Kidney epithelial cell (primary cell): ENCODE data around the gene ZBTB34. TPM values are rescaled to one million over a fixed set of nuclear protein-coding genes. Genes with fewer than 3 reads are reported as not detected.

Source experiments
- DNase-seq: peaks from one replicate; pipeline ENCODE4 v3.0.0-alpha.2; 2010; ENCODE audit warnings: low read depth
- H3K27me3 ChIP-seq: 2 replicates; pipeline ENCODE4 v1.6.0; 2011; ENCODE audit warnings: low read length; ENCODE audit not compliant: control insufficient read depth, insufficient read depth
- H3K36me3 ChIP-seq: 2 replicates; pipeline ENCODE4 v1.5.1; 2011; ENCODE audit warnings: low read length; ENCODE audit not compliant: control insufficient read depth, insufficient read depth
- H3K4me3 ChIP-seq: 2 replicates; pipeline ENCODE4 v1.5.1; 2011; ENCODE audit warnings: low read depth, mild to moderate bottlenecking, control low read depth, low read length
- total RNA-seq: library from RNA; depleted of rRNA; stranded (reverse); fragments of >200 nt; gene quantifications from 2 replicates; pipeline ENCODE4 v1.2.3, GENCODE V29; 2015
- TF ChIP-seq, protein P1 (sequence below): IDR thresholded peaks from 2 replicates; pipeline ENCODE4 v1.5.1; 2011; ENCODE audit warnings: mild to moderate bottlenecking, moderate library complexity, low read length, control low read depth, inconsistent platforms; ENCODE audit not compliant: insufficient read depth, poor library complexity, severe bottlenecking

The ZBTB34 gene
- total RNA-seq, 1 donor from 2014 or later, result 11.2 TPM

DNA sequence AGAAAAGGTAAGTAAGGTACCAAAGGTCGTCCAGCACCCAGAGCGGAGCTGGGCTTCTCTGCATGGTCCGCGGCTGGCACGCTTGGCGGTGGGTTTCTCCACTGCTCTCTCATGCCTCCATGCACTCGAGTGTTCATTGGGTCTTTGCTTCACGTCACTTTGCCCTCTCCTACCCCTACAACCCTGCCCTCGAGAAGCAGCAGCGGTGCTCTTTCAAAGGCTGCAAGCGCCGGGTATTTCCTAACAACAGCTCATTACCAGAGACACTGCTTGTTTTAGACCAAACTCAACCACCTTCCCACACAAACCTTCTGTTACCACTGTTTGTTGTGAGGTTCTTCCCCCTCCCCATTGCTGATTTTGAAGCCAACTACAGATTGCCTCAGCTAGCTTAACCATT lies 21.5 kb upstream of the ZBTB34 start:
- Histone ChIP-seq H3K36me3 (no peaks in the 10 kb centered on the region), H3K4me3 (no peak overlapping the region), H3K27me3 (no peaks in the 10 kb centered on the region)
- no peak for DNase-seq
- TF ChIP-seq, protein P1, sequence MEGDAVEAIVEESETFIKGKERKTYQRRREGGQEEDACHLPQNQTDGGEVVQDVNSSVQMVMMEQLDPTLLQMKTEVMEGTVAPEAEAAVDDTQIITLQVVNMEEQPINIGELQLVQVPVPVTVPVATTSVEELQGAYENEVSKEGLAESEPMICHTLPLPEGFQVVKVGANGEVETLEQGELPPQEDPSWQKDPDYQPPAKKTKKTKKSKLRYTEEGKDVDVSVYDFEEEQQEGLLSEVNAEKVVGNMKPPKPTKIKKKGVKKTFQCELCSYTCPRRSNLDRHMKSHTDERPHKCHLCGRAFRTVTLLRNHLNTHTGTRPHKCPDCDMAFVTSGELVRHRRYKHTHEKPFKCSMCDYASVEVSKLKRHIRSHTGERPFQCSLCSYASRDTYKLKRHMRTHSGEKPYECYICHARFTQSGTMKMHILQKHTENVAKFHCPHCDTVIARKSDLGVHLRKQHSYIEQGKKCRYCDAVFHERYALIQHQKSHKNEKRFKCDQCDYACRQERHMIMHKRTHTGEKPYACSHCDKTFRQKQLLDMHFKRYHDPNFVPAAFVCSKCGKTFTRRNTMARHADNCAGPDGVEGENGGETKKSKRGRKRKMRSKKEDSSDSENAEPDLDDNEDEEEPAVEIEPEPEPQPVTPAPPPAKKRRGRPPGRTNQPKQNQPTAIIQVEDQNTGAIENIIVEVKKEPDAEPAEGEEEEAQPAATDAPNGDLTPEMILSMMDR, result no peak

DNA sequence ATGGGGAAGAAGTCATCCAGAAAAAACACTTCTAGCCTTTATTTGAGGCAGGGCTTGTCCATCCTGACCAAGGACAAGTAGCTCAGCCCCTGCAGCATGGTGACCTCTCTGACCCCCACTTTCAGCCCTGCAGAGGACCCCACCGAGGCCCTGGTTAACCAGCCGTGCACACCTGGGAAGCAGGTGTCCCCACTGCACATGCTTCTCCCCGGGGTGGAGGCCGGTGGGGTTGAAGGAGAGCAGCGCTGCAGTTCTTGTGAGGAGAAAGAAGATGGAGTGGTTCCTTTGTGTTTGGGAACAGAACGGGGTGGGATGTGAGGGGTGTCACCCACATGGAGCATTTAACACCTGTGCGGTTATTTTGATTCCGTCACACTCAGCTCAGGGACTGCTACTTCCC lies 21.1 kb upstream of the ZBTB34 start:
- TF ChIP-seq, protein P1, result no peak
- DNase-seq, result no peak
- no peaks in the 10 kb centered on the region for H3K36me3 ChIP-seq
- no peaks in the 10 kb centered on the region for H3K27me3 ChIP-seq
- no peak overlapping the region for H3K4me3 ChIP-seq

DNA sequence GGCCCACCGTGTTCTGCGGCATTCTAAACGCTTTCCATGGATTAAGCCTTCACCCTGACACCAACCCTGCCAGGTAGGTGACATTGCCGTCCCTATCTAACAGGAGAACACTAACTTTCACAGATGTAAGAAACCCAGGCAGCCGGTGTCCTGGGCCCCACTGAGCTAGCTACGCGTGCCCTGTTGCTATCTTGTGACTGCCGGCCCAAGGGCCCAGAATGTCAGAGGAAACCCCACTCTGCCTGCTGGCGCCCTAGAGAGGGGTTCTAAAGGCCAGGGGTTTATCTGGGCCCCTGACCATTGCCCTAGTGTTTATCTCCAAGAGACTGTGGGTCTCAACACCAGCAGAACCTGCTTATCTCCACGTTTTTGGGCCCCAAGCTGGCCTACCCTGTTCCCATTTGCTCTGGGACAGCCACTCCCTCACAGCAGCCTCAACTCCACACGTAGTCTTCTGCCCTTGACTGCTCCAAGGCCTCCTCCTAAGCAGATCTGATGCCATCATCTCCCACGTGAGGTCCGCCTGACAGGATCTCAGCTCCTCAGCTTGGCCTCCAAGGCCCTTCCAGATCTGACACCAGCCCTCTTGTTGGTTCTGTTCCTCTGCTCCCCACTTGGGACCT lies 18.1 kb upstream of the ZBTB34 start:
- no peak overlapping the region for H3K4me3 ChIP-seq
- TF ChIP-seq, protein P1, result no peak
- no peaks in the 10 kb centered on the region for H3K27me3 ChIP-seq
- no peak for DNase-seq
- H3K36me3 ChIP-seq, result no peaks in the 10 kb centered on the region

DNA sequence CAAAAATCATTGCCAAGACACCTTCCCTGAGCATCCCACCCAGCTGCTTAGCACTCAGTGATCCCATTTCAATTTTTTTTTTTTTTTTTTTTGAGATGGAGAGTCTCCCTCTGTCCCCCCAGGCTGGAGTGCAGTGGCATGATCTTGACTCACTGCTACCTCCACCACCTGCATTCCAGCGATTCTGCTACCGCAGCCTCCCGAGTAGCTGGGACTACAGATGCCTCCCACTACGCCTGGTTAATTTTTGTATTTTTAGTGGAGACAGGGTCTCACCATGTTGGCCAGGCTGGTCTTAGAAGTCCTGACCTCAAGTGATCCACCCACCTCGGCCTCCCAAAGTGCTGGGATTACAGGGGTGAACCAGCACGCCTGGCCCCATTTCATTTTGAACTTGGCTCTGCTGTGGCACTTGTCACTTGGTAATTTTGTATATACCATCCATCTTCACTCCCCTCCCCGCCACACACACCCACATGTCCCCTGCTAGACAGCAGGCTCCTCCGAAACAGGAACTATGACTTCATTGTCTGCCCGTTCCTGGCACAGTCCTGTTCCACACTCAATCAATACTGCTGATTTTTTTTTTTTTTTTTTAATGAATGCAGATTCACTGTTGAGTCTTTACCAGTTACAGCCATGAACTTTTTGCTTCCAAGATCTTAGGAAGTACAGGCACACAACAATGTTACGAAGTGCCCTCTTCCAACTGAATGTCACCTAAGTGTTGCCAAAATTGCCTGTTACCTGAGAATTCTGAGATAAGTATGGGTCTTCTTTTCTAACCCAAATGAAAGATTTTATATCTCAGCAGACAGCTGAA lies 17.3 kb upstream of the ZBTB34 start:
- H3K27me3 ChIP-seq, result no peaks in the 10 kb centered on the region
- TF ChIP-seq, protein P1, result no peak
- no peaks in the 10 kb centered on the region for H3K36me3 ChIP-seq
- no peak overlapping the region for H3K4me3 ChIP-seq
- DNase-seq, result no peak

DNA sequence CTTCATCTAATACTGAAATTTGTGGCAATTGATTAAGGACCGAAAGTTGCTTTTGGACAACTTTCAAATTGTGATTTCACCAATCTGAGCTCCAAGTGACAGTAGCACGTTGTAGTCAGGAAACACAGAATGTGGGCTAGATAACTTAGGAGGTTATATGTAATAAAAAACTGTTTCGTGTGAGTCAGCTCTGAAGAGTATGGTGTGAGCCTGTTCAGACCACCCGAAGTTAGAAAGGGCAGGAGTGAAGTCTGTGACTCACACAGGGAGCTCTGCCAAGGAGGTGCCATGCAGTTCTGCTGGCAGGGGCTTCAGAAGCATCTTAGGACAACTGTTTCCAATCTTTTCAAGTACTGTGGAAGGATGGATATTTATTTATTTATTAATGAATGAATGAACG lies 16.4 kb upstream of the ZBTB34 start:
- Histone ChIP-seq H3K4me3 (no peak overlapping the region), H3K36me3 (no peaks in the 10 kb centered on the region), H3K27me3 (no peaks in the 10 kb centered on the region)
- TF ChIP-seq, protein P1, result no peak
- DNase-seq, result peak; percentile 56

DNA sequence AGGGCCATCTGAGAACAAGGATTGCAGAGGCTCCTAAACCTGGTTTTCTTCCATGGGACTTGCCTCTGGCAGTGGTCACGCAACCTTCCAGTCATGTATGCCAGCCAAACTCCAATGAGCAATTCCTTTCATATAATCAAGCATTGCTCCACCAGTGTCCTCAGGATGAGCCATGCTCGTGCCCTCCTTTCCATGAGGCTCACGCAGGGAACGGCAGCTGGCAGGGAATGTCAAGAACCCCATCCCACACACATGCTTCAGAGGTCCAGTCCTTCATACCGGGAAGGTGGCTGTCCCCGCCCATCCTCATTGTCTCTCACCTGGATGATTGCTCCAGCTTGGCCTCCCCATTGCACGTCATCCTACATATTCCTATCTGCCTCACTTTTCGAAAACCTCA lies 13.4 kb upstream of the ZBTB34 start:
- no peak for DNase-seq
- Histone ChIP-seq H3K27me3 (no peaks in the 10 kb centered on the region), H3K4me3 (no peak overlapping the region), H3K36me3 (no peaks in the 10 kb centered on the region)
- TF ChIP-seq, protein P1, result no peak
